H9 (cell line): ENCODE data around the gene CDK5R2. TPM values are rescaled to one million over a fixed set of nuclear protein-coding genes. Genes with fewer than 3 reads are reported as not detected.

Experiments used
- DNase-seq: peaks from one replicate; pipeline ENCODE4 v3.0.0-alpha.2; 2017
- H2AFZ ChIP-seq: one replicate; pipeline ENCODE4 v1.6.1; 2013; ENCODE audit warnings: mild to moderate bottlenecking, low read length, control low read depth, moderate library complexity
- H2AK5ac ChIP-seq: 2 replicates; pipeline ENCODE4 v1.6.1; 2013; ENCODE audit warnings: low read length, control low read depth, mixed read lengths; ENCODE audit not compliant: insufficient read length
- H2BK120ac ChIP-seq: one replicate; pipeline ENCODE4 v1.6.1; 2013; ENCODE audit warnings: low read depth, mild to moderate bottlenecking, low read length, control low read depth, inconsistent platforms; ENCODE audit not compliant: poor library complexity, severe bottlenecking
- H2BK12ac ChIP-seq: 2 replicates; pipeline ENCODE4 v1.6.1; 2013; ENCODE audit warnings: low read length, control low read depth, mixed read lengths, low read depth; ENCODE audit not compliant: insufficient read length
- H2BK15ac ChIP-seq: 2 replicates; pipeline ENCODE4 v1.6.1; 2013; ENCODE audit warnings: low read depth, low read length, control low read depth
- H2BK20ac ChIP-seq: one replicate; pipeline ENCODE4 v1.6.1; 2013; ENCODE audit warnings: low read depth, mild to moderate bottlenecking, low read length, control low read depth, inconsistent platforms; ENCODE audit not compliant: poor library complexity, severe bottlenecking
- H2BK5ac ChIP-seq: 2 replicates; pipeline ENCODE4 v1.6.1; 2013; ENCODE audit warnings: low read length, control low read depth, mixed read lengths; ENCODE audit not compliant: insufficient read length
- H3K14ac ChIP-seq: 2 replicates; pipeline ENCODE4 v1.6.1; 2013; ENCODE audit warnings: low read length, control low read depth; ENCODE audit not compliant: insufficient read depth
- H3K18ac ChIP-seq: 2 replicates; pipeline ENCODE4 v1.6.1; 2013; ENCODE audit warnings: low read depth, mild to moderate bottlenecking, mixed read lengths, low read length, control low read depth; ENCODE audit not compliant: insufficient read length
- H3K23ac ChIP-seq: 2 replicates; pipeline ENCODE4 v1.6.1; 2013; ENCODE audit warnings: low read length, control low read depth, mixed read lengths, low read depth; ENCODE audit not compliant: insufficient read length
- H3K23me2 ChIP-seq: 2 replicates; pipeline ENCODE4 v1.6.1; 2013; ENCODE audit warnings: low read depth, mild to moderate bottlenecking, mixed read lengths, low read length, control low read depth; ENCODE audit not compliant: insufficient read length, poor library complexity, severe bottlenecking
- H3K27ac ChIP-seq: 2 replicates; pipeline ENCODE4 v1.5.1; 2013; ENCODE audit warnings: low read length, control low read depth, mixed read lengths, low read depth; ENCODE audit not compliant: insufficient read length
- H3K27me3 ChIP-seq: 2 replicates; pipeline ENCODE4 v1.6.1; 2013; ENCODE audit warnings: low read length, control low read depth, inconsistent platforms; ENCODE audit not compliant: insufficient read depth
- H3K4ac ChIP-seq: 2 replicates; pipeline ENCODE4 v1.6.1; 2013; ENCODE audit warnings: low read depth, mild to moderate bottlenecking, control low read depth, inconsistent platforms, low read length, moderate library complexity
- H3K4me1 ChIP-seq: 2 replicates; pipeline ENCODE4 v1.6.1; 2013; ENCODE audit warnings: low read length, control low read depth, inconsistent platforms; ENCODE audit not compliant: insufficient read depth
- H3K4me2 ChIP-seq: 2 replicates; pipeline ENCODE4 v1.6.1; 2013; ENCODE audit warnings: low read length, control low read depth, mixed read lengths; ENCODE audit not compliant: insufficient read length, insufficient read depth
- H3K56ac ChIP-seq: 2 replicates; pipeline ENCODE4 v1.6.1; 2013; ENCODE audit warnings: low read depth, mild to moderate bottlenecking, mixed read lengths, low read length, control low read depth; ENCODE audit not compliant: insufficient read length
- H3K79me1 ChIP-seq: 2 replicates; pipeline ENCODE4 v1.6.1; 2013; ENCODE audit warnings: low read depth, mild to moderate bottlenecking, moderate library complexity, low read length, control low read depth, inconsistent platforms; ENCODE audit not compliant: insufficient read depth, poor library complexity, severe bottlenecking
- H3K79me2 ChIP-seq: 2 replicates; pipeline ENCODE4 v1.6.1; 2013; ENCODE audit warnings: low read length, control low read depth, inconsistent platforms; ENCODE audit not compliant: insufficient read depth
- H3K9ac ChIP-seq: 2 replicates; pipeline ENCODE4 v1.6.1; 2013; ENCODE audit warnings: low read length, control low read depth, mixed read lengths; ENCODE audit not compliant: insufficient read length; ENCODE audit errors: extremely low read depth
- H3K9me3 ChIP-seq: one replicate; pipeline ENCODE4 v1.6.1; 2013; ENCODE audit warnings: low read depth, low read length, inconsistent platforms; ENCODE audit not compliant: control insufficient read depth
- H3T11ph ChIP-seq: one replicate; pipeline ENCODE4 v1.6.1; 2013; ENCODE audit warnings: mild to moderate bottlenecking, low read length, control low read depth, inconsistent platforms
- H4K20me1 ChIP-seq: one replicate; pipeline ENCODE4 v1.6.1; 2013; ENCODE audit not compliant: control insufficient read depth, insufficient read length, insufficient read depth
- H4K5ac ChIP-seq: 2 replicates; pipeline ENCODE4 v1.6.1; 2013; ENCODE audit warnings: low read depth, mild to moderate bottlenecking, mixed read lengths, low read length, control low read depth; ENCODE audit not compliant: insufficient read length
- H4K8ac ChIP-seq: replicated peaks from 2 replicates; pipeline ENCODE4 v1.6.1; 2013; ENCODE audit warnings: low read length, control low read depth, mixed read lengths, low read depth; ENCODE audit not compliant: insufficient read length
- H4K91ac ChIP-seq: 2 replicates; pipeline ENCODE4 v1.6.1; 2013; ENCODE audit warnings: low read depth, mild to moderate bottlenecking, moderate library complexity, mixed read lengths, low read length, control low read depth; ENCODE audit not compliant: insufficient read length
- H3K27ac Mint-ChIP-seq, 3 experiments: 2 replicates in 2 of 3; 3 replicates in 1 of 3; pipeline ENCODE4 v1.8.0; 2020 to 2021; ENCODE audit warnings: mixed read lengths in 3 of 3, mild to moderate bottlenecking in 1 of 3, moderate library complexity in 1 of 3
- H3K27me3 Mint-ChIP-seq: 2 replicates; pipeline ENCODE4 v1.8.0; 2021; ENCODE audit warnings: low read depth, mild to moderate bottlenecking, moderate library complexity, mixed read lengths
- H3K36me3 Mint-ChIP-seq, 3 experiments: 2 replicates in 2 of 3; 3 replicates in 1 of 3; pipeline ENCODE4 v1.8.0; 2020 to 2021; ENCODE audit warnings: low read depth in 3 of 3, mixed read lengths in 3 of 3; ENCODE audit not compliant: insufficient read depth in 1 of 3
- H3K4me1 Mint-ChIP-seq, 2 experiments: 2 replicates each; pipeline ENCODE4 v1.8.0; 2020; ENCODE audit warnings: mixed read lengths in 2 of 2
- H3K4me3 Mint-ChIP-seq, 2 experiments: 2 replicates in 1 of 2; 3 replicates in 1 of 2; pipeline ENCODE4 v1.8.0; 2020 to 2021; ENCODE audit warnings: mild to moderate bottlenecking in 2 of 2, mixed read lengths in 2 of 2, moderate library complexity in 1 of 2
- H3K9me3 Mint-ChIP-seq, 2 experiments: 2 replicates in 1 of 2; 3 replicates in 1 of 2; pipeline ENCODE4 v1.8.0; 2020; ENCODE audit warnings: mild to moderate bottlenecking in 2 of 2, mixed read lengths in 2 of 2, moderate library complexity in 1 of 2
- WGBS: extraction: QIAGEN DNeasy Blood & Tissue Kit; methylation state at CpG from one replicate; pipeline ENCODE4 v1.1.7; 2013; ENCODE audit warnings: missing lambda C conversion rate, low lambda C conversion rate, mixed read lengths; ENCODE audit not compliant: insufficient read length; ENCODE audit errors: extremely low coverage; 5-methylcytosine and 5-hydroxymethylcytosine counted together
- total RNA-seq: library from RNA; stranded (reverse); gene quantifications from 2 replicates; pipeline ENCODE4 v1.2.1, GENCODE V29; 2021
- TF ChIP-seq, protein P1 (sequence below): fragments of 200-600 bp; sonication (generic); conservative IDR thresholded peaks from 3 replicates; pipeline ENCODE4 v1.8.0; 2021; ENCODE audit warnings: antibody characterized with exemption, mild to moderate bottlenecking

The CDK5R2 gene
- total RNA-seq, 1 experiment from 2014 or later = 0.26 TPM

DNA sequence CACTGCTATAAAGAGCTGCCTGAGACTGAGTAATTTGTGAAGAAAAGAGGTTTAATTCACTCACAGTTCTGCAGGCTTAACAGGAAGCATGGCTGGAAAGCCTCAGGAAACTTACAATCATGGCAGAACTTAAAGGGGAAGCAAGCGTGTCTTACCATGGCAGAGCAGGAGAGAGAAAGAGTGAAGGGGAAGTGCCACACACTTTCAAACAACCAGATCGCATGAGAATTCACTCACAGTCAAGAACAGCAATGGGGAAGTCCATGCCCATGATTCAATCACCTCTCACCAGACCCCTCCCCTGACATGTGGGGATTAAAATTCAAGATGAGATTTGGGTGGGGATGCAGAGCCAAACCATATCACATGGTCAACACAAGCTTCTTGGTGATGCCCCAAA, 34.7 kb upstream of the CDK5R2 start:
- no peak overlapping the region for H3K27ac Mint-ChIP-seq
- no peak overlapping the region for H3K18ac ChIP-seq
- no peak overlapping the region for H2BK120ac ChIP-seq
- no peak overlapping the region for H2BK12ac ChIP-seq
- H4K91ac ChIP-seq = no peak overlapping the region
- no peaks in the 10 kb centered on the region for H3K27me3 ChIP-seq
- H2AK5ac ChIP-seq = no peak overlapping the region
- H3K79me2 ChIP-seq = no peaks in the 10 kb centered on the region
- H3K36me3 Mint-ChIP-seq = peaks cover 18 to 25% (median 23%) of the 10 kb centered on the region in 3 experiments
- H4K8ac ChIP-seq = no peak overlapping the region
- H2BK15ac ChIP-seq = no peak overlapping the region
- no peak overlapping the region for H3K4me3 Mint-ChIP-seq
- no peak overlapping the region for H3K23ac ChIP-seq
- no CpG with 5 or more reads among the region's 2 CpGs for WGBS
- no peaks in the 10 kb centered on the region for H3K4me1 Mint-ChIP-seq
- no peak for DNase-seq
- H3K9ac ChIP-seq = no peak overlapping the region
- no peak overlapping the region for H3K4me2 ChIP-seq
- peaks cover 31 to 38% of the 10 kb centered on the region in 2 experiments for H3K9me3 Mint-ChIP-seq
- no peak overlapping the region for H2AFZ ChIP-seq
- no peaks in the 10 kb centered on the region for H3K23me2 ChIP-seq
- H3K14ac ChIP-seq = no peak overlapping the region
- TF ChIP-seq, protein P1, sequence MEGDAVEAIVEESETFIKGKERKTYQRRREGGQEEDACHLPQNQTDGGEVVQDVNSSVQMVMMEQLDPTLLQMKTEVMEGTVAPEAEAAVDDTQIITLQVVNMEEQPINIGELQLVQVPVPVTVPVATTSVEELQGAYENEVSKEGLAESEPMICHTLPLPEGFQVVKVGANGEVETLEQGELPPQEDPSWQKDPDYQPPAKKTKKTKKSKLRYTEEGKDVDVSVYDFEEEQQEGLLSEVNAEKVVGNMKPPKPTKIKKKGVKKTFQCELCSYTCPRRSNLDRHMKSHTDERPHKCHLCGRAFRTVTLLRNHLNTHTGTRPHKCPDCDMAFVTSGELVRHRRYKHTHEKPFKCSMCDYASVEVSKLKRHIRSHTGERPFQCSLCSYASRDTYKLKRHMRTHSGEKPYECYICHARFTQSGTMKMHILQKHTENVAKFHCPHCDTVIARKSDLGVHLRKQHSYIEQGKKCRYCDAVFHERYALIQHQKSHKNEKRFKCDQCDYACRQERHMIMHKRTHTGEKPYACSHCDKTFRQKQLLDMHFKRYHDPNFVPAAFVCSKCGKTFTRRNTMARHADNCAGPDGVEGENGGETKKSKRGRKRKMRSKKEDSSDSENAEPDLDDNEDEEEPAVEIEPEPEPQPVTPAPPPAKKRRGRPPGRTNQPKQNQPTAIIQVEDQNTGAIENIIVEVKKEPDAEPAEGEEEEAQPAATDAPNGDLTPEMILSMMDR = no peak
- H3K27ac ChIP-seq = no peak overlapping the region
- no peaks in the 10 kb centered on the region for H3K9me3 ChIP-seq
- H4K20me1 ChIP-seq = no peaks in the 10 kb centered on the region
- no peak overlapping the region for H3K56ac ChIP-seq
- no peaks in the 10 kb centered on the region for H3K4me1 ChIP-seq
- no peak overlapping the region for H3K4ac ChIP-seq
- no peaks in the 10 kb centered on the region for H3K79me1 ChIP-seq
- H4K5ac ChIP-seq = no peak overlapping the region
- H2BK5ac ChIP-seq = no peak overlapping the region
- H2BK20ac ChIP-seq = no peak overlapping the region
- H3K27me3 Mint-ChIP-seq = peaks cover 16% of the 10 kb centered on the region
- no peak overlapping the region for H3T11ph ChIP-seq
